Gastrocnemius medialis (tissue), 4 donors: ENCODE data around the gene BAHCC1. TPM values are rescaled to one million over a fixed set of nuclear protein-coding genes. Genes with fewer than 3 reads are reported as not detected.

Experiments used
- ATAC-seq, 2 donors: fragments of 150-250 bp; one replicate each; pipeline ENCODE4 v1.9.1; 2016
- DNase-seq, 2 donors: peaks; one replicate each; pipeline ENCODE4 v3.0.0-alpha.2; 2019
- H3K27ac ChIP-seq, 4 donors: fragments of 200-600 bp; sonication (generic); 1 replicate in 1 of 4; 2 replicates in 3 of 4; pipeline ENCODE4 v1.5.1; 2016 to 2018; ENCODE audit warnings: mild to moderate bottlenecking in 2 of 4, moderate library complexity in 1 of 4
- H3K27me3 ChIP-seq, 3 donors: fragments of 200-600 bp; sonication (generic) in 2 of 3; 1 replicate in 1 of 3; 2 replicates in 2 of 3; pipeline versions ENCODE4 v1.5.1 to v1.6.0; 2016 to 2019; ENCODE audit warnings: mild to moderate bottlenecking in 1 of 3, moderate library complexity in 1 of 3
- H3K36me3 ChIP-seq, 2 donors: fragments of 200-600 bp; sonication (generic) in 1 of 2; one replicate each; pipeline ENCODE4 v1.5.1; 2017 to 2018
- H3K4me1 ChIP-seq, 2 donors: fragments of 200-600 bp; sonication (generic) in 1 of 2; one replicate each; pipeline ENCODE4 v1.5.1; 2016 to 2017; ENCODE audit warnings: mild to moderate bottlenecking in 2 of 2
- H3K4me3 ChIP-seq, 4 donors: fragments of 200-600 bp; sonication (generic) in 3 of 4; 1 replicate in 1 of 4; 2 replicates in 3 of 4; pipeline ENCODE4 v1.5.1; 2016 to 2019; ENCODE audit warnings: mild to moderate bottlenecking in 2 of 4
- H3K9me3 ChIP-seq, 3 donors: fragments of 200-600 bp; sonication (generic) in 2 of 3; 1 replicate in 1 of 3; 2 replicates in 2 of 3; pipeline ENCODE4 v1.5.1; 2016 to 2019
- CTCF ChIP-seq, 5 experiments: fragments of 450-650 bp in 3 of 5; fragments of 200-600 bp in 2 of 5; sonication (generic) in 2 of 5; IDR thresholded peaks in 4 of 5; conservative IDR thresholded peaks in 1 of 5; 1 replicate in 4 of 5; 2 replicates in 1 of 5; pipeline ENCODE4 v1.5.1; 2016 to 2019; ENCODE audit warnings: antibody characterized with exemption in 5 of 5, mild to moderate bottlenecking in 3 of 5, moderate library complexity in 3 of 5
- POLR2A ChIP-seq, 2 donors: fragments of 450-650 bp; IDR thresholded peaks; one replicate each; pipeline ENCODE4 v1.6.1; 2017; ENCODE audit warnings: antibody characterized with exemption in 2 of 2, mild to moderate bottlenecking in 2 of 2, moderate library complexity in 2 of 2
- in situ Hi-C, 4 donors: fragments of 200-750 bp; cut with MboI; loops; one replicate each; pipeline versions ENCODE4 v1.15.0 to v1.8.0; 2017; ENCODE audit warnings: low sequenced_read_pairs in 4 of 4
- intact Hi-C: fragments of 100-400 bp; cut with DNase I; formaldehyde crosslinking; loops from one replicate; pipeline ENCODE4 v1.15.1; 2023; ENCODE audit warnings: low total_unique reads
- total RNA-seq, 4 donors: library from RNA; depleted of rRNA; stranded (reverse); fragments of >200 nt; gene quantifications; one replicate each; pipeline versions ENCODE4 v1.1.0 to v1.2.3, GENCODE V29; 2016

BAHCC1 gene
- total RNA-seq, 4 donors from 2014 or later, result 2.5 to 8.4 (median 5.8) TPM

- Histone ChIP-seq H3K9me3 (no peaks in the 10 kb centered on the region), H3K36me3 (no peaks in the 10 kb centered on the region), H3K4me3 (no peak overlapping the region), H3K27me3 (no peaks in the 10 kb centered on the region), H3K27ac (no peak overlapping the region), H3K4me1 (no peaks in the 10 kb centered on the region)
- in situ Hi-C loops (loop anchor here in 1 of 4 donors (25.0 kb wide), 1 partner anchor 237 kb away; no protein-coding TSS in a partner anchor), intact Hi-C loops (no loop called here)
- TF ChIP-seq POLR2A (IDR thresholded peaks at IDR 0.05), result no peak
- no peak for TF ChIP-seq CTCF (IDR thresholded peaks at IDR 0.05 in 4 of 5, conservative IDR thresholded peaks at IDR 0.05 in 1 of 5)
- ATAC-seq (no peak), DNase-seq (no peak)
Observed at GRCh38 chr17:81499601-81499970, 104.3 kb downstream of the BAHCC1 start.

GRCh38 chr17:81500047-81500446 lies 104.8 kb downstream of the BAHCC1 start:
- no peak for TF ChIP-seq POLR2A (IDR thresholded peaks at IDR 0.05)
- no peak for TF ChIP-seq CTCF (IDR thresholded peaks at IDR 0.05 in 4 of 5, conservative IDR thresholded peaks at IDR 0.05 in 1 of 5)
- no peaks in the 10 kb centered on the region for H3K36me3 ChIP-seq
- intact Hi-C loops (no loop called here), in situ Hi-C loops (no loop called here)
- ATAC-seq (no peak), DNase-seq (no peak)
- H3K9me3 ChIP-seq, result no peaks in the 10 kb centered on the region
- H3K27me3 ChIP-seq, result no peaks in the 10 kb centered on the region
- no peak overlapping the region for H3K27ac ChIP-seq
- H3K4me1 ChIP-seq, result no peaks in the 10 kb centered on the region
- no peak overlapping the region for H3K4me3 ChIP-seq

- Histone ChIP-seq H3K36me3 (no peaks in the 10 kb centered on the region), H3K4me3 (no peak overlapping the region), H3K4me1 (no peaks in the 10 kb centered on the region), H3K9me3 (no peaks in the 10 kb centered on the region), H3K27me3 (no peaks in the 10 kb centered on the region), H3K27ac (no peak overlapping the region)
- in situ Hi-C loops (no loop called here), intact Hi-C loops (no loop called here)
- ATAC-seq (no peak), DNase-seq (no peak)
- no peak for TF ChIP-seq POLR2A (IDR thresholded peaks at IDR 0.05)
- TF ChIP-seq CTCF (IDR thresholded peaks at IDR 0.05 in 4 of 5, conservative IDR thresholded peaks at IDR 0.05 in 1 of 5), result no peak
Observed at GRCh38 chr17:81502471-81503017, 107.3 kb downstream of the BAHCC1 start.

GRCh38 chr17:81503619-81504018 lies 108.4 kb downstream of the BAHCC1 start:
- H3K4me1 ChIP-seq, result peaks cover 0 to 2% of the 10 kb centered on the region in 2 donors
- no peaks in the 10 kb centered on the region for H3K27me3 ChIP-seq
- H3K9me3 ChIP-seq, result no peaks in the 10 kb centered on the region
- ATAC-seq, result no peak
- H3K27ac ChIP-seq, result no peak overlapping the region
- H3K36me3 ChIP-seq, result no peaks in the 10 kb centered on the region
- DNase-seq, result no peak
- TF ChIP-seq CTCF (IDR thresholded peaks at IDR 0.05 in 4 of 5, conservative IDR thresholded peaks at IDR 0.05 in 1 of 5), result no peak
- TF ChIP-seq POLR2A (IDR thresholded peaks at IDR 0.05), result no peak
- intact Hi-C loops (no loop called here), in situ Hi-C loops (no loop called here)
- no peak overlapping the region for H3K4me3 ChIP-seq
